ENCODE measurements around the gene NKD1. TPM values are rescaled to one million over a fixed set of nuclear protein-coding genes. Genes with fewer than 3 reads are reported as not detected.

The NKD1 gene
- total and polyA plus RNA-seq, 8 donors, result 12.5 to 46.9 (median 37.9) TPM

- no peak for ATAC-seq
- Histone ChIP-seq H3K4me3 (no peak overlapping the region), H3K36me3 (no peaks in the 10 kb centered on the region), H3K4me1 (no peaks in the 10 kb centered on the region), H3K27me3 (no peaks in the 10 kb centered on the region), H3K9me3 (no peaks in the 10 kb centered on the region), H3K27ac (no peak overlapping the region)
- intact Hi-C loops (cut with DNase I), result no loop called here
- no peak for TF ChIP-seq CTCF (IDR thresholded peaks at IDR 0.05)
- no peak for DNase-seq
Measured at GRCh38 chr16:50632927-50633800, 85.0 kb downstream of the NKD1 start.

GRCh38 chr16:50634090-50634489 is 85.9 kb downstream of the NKD1 start:
- Histone ChIP-seq H3K27me3 (no peaks in the 10 kb centered on the region), H3K4me3 (no peak overlapping the region), H3K27ac (no peak overlapping the region), H3K36me3 (no peaks in the 10 kb centered on the region), H3K9me3 (no peaks in the 10 kb centered on the region), H3K4me1 (no peaks in the 10 kb centered on the region)
- no peak for TF ChIP-seq CTCF (IDR thresholded peaks at IDR 0.05)
- no peak for DNase-seq
- ATAC-seq, result no peak
- intact Hi-C loops (cut with DNase I), result no loop called here

GRCh38 chr16:50634947-50635346 is 86.8 kb downstream of the NKD1 start:
- H3K4me1 ChIP-seq, result no peaks in the 10 kb centered on the region
- no peaks in the 10 kb centered on the region for H3K27me3 ChIP-seq
- no peak overlapping the region for H3K27ac ChIP-seq
- no peak overlapping the region for H3K4me3 ChIP-seq
- H3K36me3 ChIP-seq, result no peaks in the 10 kb centered on the region
- intact Hi-C loops (cut with DNase I), result no loop called here
- no peak for TF ChIP-seq CTCF (IDR thresholded peaks at IDR 0.05)
- DNase-seq (no peak), ATAC-seq (no peak)
- H3K9me3 ChIP-seq, result no peaks in the 10 kb centered on the region

GRCh38 chr16:50635505-50636392 is 87.6 kb downstream of the NKD1 start:
- Histone ChIP-seq H3K9me3 (no peaks in the 10 kb centered on the region), H3K4me1 (no peaks in the 10 kb centered on the region), H3K27me3 (no peaks in the 10 kb centered on the region), H3K27ac (no peak overlapping the region), H3K36me3 (no peaks in the 10 kb centered on the region), H3K4me3 (no peak overlapping the region)
- ATAC-seq, result no peak
- TF ChIP-seq CTCF (IDR thresholded peaks at IDR 0.05), result no peak
- intact Hi-C loops (cut with DNase I), result no loop called here
- DNase-seq, result no peak
